OCI-LY3 (cell line): ENCODE measurements around the gene CHID1.

Source experiments
- CTCF ChIP-seq: fragments of 200-600, 300-600 bp; sonication (generic); IDR thresholded peaks from 2 replicates; pipeline ENCODE4 v1.5.1; 2014; ENCODE audit warnings: antibody characterized with exemption, low read length, low read depth
- EZH2phosphoT487 ChIP-seq: fragments of 200-600 bp; shearing (Covaris generic); IDR thresholded peaks from 2 replicates; pipeline ENCODE4 v1.6.1; 2018; ENCODE audit warnings: antibody characterized with exemption, mixed run types, low read depth

- TF ChIP-seq CTCF (no peak), EZH2phosphoT487 (no peak)
These were observed 1.7 kb upstream of the CHID1 start for GRCh38 chr11:912266-912665.
